ENCODE results near the gene BEND5.
A peak's percentile ranks its signal among the peaks of the same experiment; 100 is the strongest.

Gene BEND5, protein sequence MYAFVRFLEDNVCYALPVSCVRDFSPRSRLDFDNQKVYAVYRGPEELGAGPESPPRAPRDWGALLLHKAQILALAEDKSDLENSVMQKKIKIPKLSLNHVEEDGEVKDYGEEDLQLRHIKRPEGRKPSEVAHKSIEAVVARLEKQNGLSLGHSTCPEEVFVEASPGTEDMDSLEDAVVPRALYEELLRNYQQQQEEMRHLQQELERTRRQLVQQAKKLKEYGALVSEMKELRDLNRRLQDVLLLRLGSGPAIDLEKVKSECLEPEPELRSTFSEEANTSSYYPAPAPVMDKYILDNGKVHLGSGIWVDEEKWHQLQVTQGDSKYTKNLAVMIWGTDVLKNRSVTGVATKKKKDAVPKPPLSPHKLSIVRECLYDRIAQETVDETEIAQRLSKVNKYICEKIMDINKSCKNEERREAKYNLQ

DNA sequence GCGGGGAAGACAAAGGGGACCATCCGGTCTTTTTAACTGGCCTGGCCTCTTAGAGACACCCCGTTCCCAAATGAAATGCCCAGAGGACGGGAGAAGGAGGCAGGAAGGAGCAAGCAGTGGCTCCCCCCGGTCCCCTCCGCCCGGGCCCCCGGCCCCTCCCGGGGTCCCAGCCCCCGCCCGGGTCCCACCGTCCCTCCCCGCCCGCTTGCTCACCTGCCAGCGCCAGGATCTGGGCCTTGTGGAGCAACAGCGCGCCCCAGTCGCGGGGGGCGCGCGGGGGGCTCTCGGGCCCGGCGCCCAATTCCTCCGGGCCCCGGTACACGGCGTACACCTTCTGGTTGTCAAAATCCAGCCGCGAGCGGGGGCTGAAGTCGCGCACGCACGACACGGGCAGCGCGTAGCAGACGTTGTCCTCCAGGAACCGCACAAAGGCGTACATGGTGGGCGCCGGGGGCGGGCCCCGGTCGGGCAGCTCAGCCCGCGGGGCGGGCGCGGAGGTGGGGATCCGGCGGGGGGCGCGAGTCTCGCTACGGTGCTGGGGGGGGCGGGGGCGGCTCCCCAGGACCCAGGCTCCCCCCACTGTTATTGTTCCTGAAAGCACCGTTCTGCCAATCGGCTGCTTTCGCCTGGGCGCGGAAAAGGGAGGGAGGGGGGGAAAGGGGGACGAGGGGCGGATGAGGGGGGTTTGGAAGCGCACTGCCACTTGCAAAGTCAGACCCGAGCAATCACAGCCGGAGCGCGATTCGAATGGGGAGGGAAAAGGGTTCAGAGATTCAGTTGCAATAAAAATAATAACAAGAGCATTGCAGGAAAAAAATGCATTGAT, at the start of gene BEND5:
Gene BEND5 (minus strand): TSS at position 499 of the 826 bp plus-strand sequence. CDS start 60 bp downstream, at position 439.
- Histone ChIP-seq H3K9me3 (ENCODE audit: control insufficient read depth, insufficient read depth, low read depth, low read length) (no peaks in the 10 kb centered on the region), H3K4me1 (ENCODE audit: control insufficient read depth, insufficient read depth, low read length) (peaks cover 6% of the 10 kb centered on the region; the same call in 1 of the 2 replicates), H3K4me3 (ENCODE audit: low read depth, low read length) (peak within 1 kb of the TSS; percentile 84), H3K27ac (ENCODE audit: low read depth, low read length) (no peak within 1 kb of the TSS), H3K9ac (ENCODE audit: low read length) (peak within 1 kb of the TSS; percentile 56), H3K36me3 (ENCODE audit: control insufficient read depth, insufficient read depth, low read length) (peaks cover 4% of the 10 kb centered on the region; the same call in 1 of the 2 replicates), H3K27me3 (ENCODE audit: control insufficient read depth, insufficient read depth, low read length) (peaks cover 23% of the 10 kb centered on the region)

DNA sequence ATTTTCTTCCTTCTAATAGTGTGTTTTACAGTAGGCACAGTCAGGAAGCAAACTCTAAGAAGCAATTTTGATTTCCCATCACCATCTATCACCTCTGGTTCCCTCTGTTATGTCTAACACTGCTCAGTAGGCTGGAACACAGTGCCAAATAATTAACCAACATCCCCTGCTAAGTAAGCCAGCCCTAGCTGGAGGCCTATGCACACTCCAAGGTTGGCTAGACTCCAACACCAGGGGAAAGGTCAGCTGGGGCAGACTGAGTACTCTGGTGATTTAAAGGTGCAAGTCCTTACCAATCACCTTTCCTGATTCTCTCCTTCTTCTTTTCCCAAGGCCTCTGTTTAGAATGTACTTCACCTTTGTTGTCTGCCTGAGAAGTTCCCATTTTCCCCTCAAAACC, 46.5 kb upstream of the BEND5 start:
- Histone ChIP-seq H3K4me1 (ENCODE audit: control insufficient read depth, insufficient read depth, low read length) (no peaks in the 10 kb centered on the region), H3K9ac (ENCODE audit: low read length) (no peak overlapping the region), H3K36me3 (ENCODE audit: control insufficient read depth, insufficient read depth, low read length) (no peaks in the 10 kb centered on the region), H3K4me3 (ENCODE audit: low read depth, low read length) (no peak overlapping the region), H3K27ac (ENCODE audit: low read depth, low read length) (no peak overlapping the region), H3K27me3 (ENCODE audit: control insufficient read depth, insufficient read depth, low read length) (peaks cover 14% of the 10 kb centered on the region), H3K9me3 (ENCODE audit: control insufficient read depth, insufficient read depth, low read depth, low read length) (no peaks in the 10 kb centered on the region)

DNA sequence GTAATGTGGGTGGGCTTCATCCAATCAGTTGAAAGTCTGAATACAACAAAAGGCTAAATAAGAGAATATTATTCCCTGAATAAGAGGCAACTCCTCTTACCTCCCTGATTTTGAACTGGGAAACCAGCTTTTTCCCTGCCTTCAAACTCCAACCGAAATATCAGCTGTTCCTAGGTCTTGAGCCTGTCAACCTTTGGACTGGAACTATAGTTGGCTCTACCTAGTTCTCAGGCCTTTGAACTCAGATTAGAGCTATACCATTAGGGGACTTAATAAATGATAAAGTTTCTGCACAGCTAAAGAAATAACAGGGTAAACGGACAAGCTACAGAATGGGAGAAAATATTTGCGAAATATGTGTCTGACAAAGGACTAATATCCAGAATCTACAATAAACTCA, 43.8 kb upstream of the BEND5 start:
- Histone ChIP-seq H3K4me3 (ENCODE audit: low read depth, low read length) (no peak overlapping the region), H3K9me3 (ENCODE audit: control insufficient read depth, insufficient read depth, low read depth, low read length) (no peaks in the 10 kb centered on the region), H3K4me1 (ENCODE audit: control insufficient read depth, insufficient read depth, low read length) (no peaks in the 10 kb centered on the region), H3K9ac (ENCODE audit: low read length) (no peak overlapping the region), H3K36me3 (ENCODE audit: control insufficient read depth, insufficient read depth, low read length) (no peaks in the 10 kb centered on the region), H3K27me3 (ENCODE audit: control insufficient read depth, insufficient read depth, low read length) (0 out of 2 replicates have a peak, but pooled peaks cover 5% of the 10 kb centered on the region), H3K27ac (ENCODE audit: low read depth, low read length) (no peak overlapping the region)

DNA sequence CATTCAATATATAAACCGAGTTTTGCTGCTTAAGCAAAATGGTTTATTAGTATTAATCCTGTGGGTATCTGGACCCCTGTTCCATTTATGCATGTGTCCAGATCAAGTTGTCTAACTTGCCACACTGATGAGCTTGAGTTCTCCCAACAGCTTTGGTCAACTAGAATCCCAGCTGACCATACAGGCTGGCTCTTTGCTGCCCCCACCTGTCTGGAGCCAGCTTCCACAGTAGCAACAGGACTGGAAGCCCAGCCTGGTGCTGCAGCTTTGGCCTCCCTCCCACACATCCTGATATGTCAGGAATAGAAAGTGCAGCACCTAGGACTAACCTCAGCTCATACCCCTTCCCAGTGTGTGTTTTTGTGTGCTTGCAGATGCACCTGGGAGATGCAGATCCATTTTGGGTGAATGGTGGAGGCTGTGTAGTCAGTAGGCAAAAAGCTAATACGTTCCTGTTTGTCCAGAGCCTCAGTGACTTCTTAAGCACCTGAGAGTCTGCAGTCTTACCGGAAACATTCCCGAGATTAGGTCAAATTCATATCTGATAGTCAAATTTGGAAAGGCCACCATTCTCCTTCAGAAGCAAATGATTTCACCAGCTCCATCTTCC, 40.9 kb upstream of the BEND5 start:
- H3K36me3 ChIP-seq (ENCODE audit: control insufficient read depth, insufficient read depth, low read length), result no peaks in the 10 kb centered on the region
- no peak overlapping the region for H3K9ac ChIP-seq (ENCODE audit: low read length)
- H3K27me3 ChIP-seq (ENCODE audit: control insufficient read depth, insufficient read depth, low read length), result no peaks in the 10 kb centered on the region
- H3K27ac ChIP-seq (ENCODE audit: low read depth, low read length), result no peak overlapping the region
- H3K9me3 ChIP-seq (ENCODE audit: control insufficient read depth, insufficient read depth, low read depth, low read length), result no peaks in the 10 kb centered on the region
- no peak overlapping the region for H3K4me3 ChIP-seq (ENCODE audit: low read depth, low read length)
- H3K4me1 ChIP-seq (ENCODE audit: control insufficient read depth, insufficient read depth, low read length), result no peaks in the 10 kb centered on the region

DNA sequence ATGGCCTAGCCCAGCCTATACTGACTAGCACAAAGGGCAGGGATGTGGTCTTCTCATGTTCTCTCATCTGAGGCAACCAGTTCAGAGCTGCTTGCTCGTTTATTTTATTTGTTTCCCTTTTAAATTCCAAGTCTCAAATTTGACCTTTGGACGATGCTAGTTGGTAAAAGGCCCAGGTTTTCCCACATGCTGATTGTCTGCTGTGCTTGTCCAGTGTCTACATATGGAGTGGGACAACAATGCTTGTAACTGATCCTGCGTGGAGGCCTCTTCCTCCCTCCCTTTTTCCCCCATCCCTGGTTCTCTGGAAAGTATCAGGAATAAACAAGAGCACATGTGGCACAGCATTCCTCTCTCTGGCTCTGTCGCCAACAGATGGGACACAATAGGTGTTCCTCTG, 34.0 kb upstream of the BEND5 start:
- Histone ChIP-seq H3K9ac (ENCODE audit: low read length) (no peak overlapping the region), H3K4me3 (ENCODE audit: low read depth, low read length) (no peak overlapping the region), H3K4me1 (ENCODE audit: control insufficient read depth, insufficient read depth, low read length) (no peaks in the 10 kb centered on the region), H3K9me3 (ENCODE audit: control insufficient read depth, insufficient read depth, low read depth, low read length) (no peaks in the 10 kb centered on the region), H3K36me3 (ENCODE audit: control insufficient read depth, insufficient read depth, low read length) (no peaks in the 10 kb centered on the region), H3K27ac (ENCODE audit: low read depth, low read length) (no peak overlapping the region), H3K27me3 (ENCODE audit: control insufficient read depth, insufficient read depth, low read length) (no peaks in the 10 kb centered on the region)

DNA sequence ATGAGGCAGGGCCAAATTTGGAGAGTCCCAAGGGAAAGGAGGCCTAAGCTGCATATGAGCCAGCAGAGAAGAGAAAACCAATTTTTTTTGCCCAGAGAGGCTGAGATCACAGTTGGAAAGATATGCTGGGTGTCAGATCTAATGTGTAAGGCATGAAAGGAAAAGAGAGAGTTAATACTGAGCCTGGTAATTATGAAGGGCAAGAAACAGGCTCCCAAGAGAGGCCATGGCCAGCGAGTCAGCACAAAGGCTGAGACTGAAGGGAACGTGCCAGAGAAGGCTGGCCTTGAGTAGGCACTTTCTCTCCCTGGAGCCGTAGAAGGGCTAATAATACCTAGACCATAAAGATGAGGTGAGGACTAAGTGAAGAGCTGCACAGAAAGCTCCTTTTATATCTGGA, 31.8 kb upstream of the BEND5 start:
- no peaks in the 10 kb centered on the region; the same call in 1 of the 2 replicates for H3K27me3 ChIP-seq (ENCODE audit: control insufficient read depth, insufficient read depth, low read length)
- no peaks in the 10 kb centered on the region for H3K9me3 ChIP-seq (ENCODE audit: control insufficient read depth, insufficient read depth, low read depth, low read length)
- H3K4me3 ChIP-seq (ENCODE audit: low read depth, low read length), result no peak overlapping the region
- H3K27ac ChIP-seq (ENCODE audit: low read depth, low read length), result no peak overlapping the region
- H3K9ac ChIP-seq (ENCODE audit: low read length), result no peak overlapping the region
- H3K36me3 ChIP-seq (ENCODE audit: control insufficient read depth, insufficient read depth, low read length), result no peaks in the 10 kb centered on the region
- no peaks in the 10 kb centered on the region for H3K4me1 ChIP-seq (ENCODE audit: control insufficient read depth, insufficient read depth, low read length)

DNA sequence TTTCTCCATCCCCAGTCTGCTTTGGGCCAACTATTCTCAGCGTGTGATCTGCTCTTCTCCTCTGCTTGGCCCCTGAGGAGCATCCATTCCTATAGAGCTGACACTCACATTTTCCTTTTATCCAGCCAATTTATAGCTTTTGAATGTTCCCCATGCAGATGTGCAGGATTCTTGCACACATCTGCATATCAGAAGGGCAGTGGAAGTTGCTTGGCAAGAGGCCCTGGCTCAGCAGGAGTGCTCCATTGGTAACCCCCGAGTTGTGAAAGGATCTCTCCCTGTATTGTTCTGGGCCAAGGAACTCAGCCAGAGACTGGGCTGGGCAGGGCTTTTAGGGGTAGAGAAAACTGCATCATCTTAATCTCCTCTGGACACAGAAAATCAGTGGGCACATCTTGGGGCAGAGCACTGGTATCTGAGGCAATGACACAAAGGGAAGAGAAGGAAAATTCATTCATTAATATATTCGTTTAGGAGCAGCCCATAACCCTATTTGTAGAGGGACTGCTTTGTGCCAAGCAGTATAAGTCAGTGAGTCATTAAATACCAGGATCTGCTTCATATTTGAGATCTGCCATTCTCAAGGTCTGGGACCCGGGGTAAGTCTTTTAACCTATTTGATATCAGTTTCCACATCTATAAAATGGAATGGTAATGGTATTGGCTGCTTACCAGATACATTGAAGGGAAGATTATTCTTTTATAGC, 31.0 kb upstream of the BEND5 start:
- Histone ChIP-seq H3K36me3 (ENCODE audit: control insufficient read depth, insufficient read depth, low read length) (no peaks in the 10 kb centered on the region), H3K9me3 (ENCODE audit: control insufficient read depth, insufficient read depth, low read depth, low read length) (no peaks in the 10 kb centered on the region), H3K27me3 (ENCODE audit: control insufficient read depth, insufficient read depth, low read length) (no peaks in the 10 kb centered on the region; the same call in 1 of the 2 replicates), H3K4me1 (ENCODE audit: control insufficient read depth, insufficient read depth, low read length) (no peaks in the 10 kb centered on the region), H3K4me3 (ENCODE audit: low read depth, low read length) (no peak overlapping the region), H3K9ac (ENCODE audit: low read length) (no peak overlapping the region), H3K27ac (ENCODE audit: low read depth, low read length) (no peak overlapping the region)

DNA sequence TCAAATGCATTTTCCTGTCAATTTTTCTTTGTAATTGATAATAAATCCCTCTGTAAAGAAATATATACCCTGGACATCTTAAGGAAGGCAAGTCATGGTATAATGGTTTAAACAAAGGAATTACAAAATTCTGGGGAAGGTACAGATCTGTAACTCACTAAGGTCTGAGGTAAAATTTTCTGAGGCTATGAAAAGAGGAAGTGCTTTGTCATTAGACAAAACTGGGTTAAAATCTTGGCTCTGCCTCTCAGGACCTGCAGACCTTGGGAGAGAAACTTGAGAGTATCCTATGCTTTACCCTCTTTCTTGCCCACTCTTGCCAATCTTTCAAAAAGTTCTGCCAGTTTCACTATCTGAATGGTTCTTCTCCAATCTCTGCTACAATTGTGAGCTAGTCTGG, 26.8 kb upstream of the BEND5 start:
- H3K4me1 ChIP-seq (ENCODE audit: control insufficient read depth, insufficient read depth, low read length), result no peaks in the 10 kb centered on the region
- no peak overlapping the region for H3K9ac ChIP-seq (ENCODE audit: low read length)
- H3K27ac ChIP-seq (ENCODE audit: low read depth, low read length), result no peak overlapping the region
- no peaks in the 10 kb centered on the region; the same call in 1 of the 2 replicates for H3K27me3 ChIP-seq (ENCODE audit: control insufficient read depth, insufficient read depth, low read length)
- no peaks in the 10 kb centered on the region for H3K9me3 ChIP-seq (ENCODE audit: control insufficient read depth, insufficient read depth, low read depth, low read length)
- H3K36me3 ChIP-seq (ENCODE audit: control insufficient read depth, insufficient read depth, low read length), result no peaks in the 10 kb centered on the region
- no peak overlapping the region for H3K4me3 ChIP-seq (ENCODE audit: low read depth, low read length)

DNA sequence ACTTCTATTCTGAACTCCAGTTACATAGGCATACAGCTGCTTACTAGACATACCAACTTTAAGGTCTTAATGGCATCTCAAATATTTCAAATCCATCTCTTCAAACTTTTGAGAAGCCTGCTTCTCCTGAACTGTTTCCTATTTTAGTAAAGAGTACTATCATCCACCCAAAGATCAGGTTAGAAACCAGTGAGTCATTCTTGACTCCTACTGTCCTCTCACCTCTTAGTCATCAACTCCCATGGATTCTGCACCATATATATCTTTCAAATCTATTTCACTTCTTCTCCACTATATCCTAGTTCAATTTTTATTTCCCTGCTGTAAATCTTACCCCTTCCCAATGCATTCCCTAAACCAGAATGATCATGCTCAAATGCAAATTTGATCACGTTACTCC, 18.1 kb upstream of the BEND5 start:
- no peak overlapping the region for H3K4me3 ChIP-seq (ENCODE audit: low read depth, low read length)
- no peaks in the 10 kb centered on the region for H3K9me3 ChIP-seq (ENCODE audit: control insufficient read depth, insufficient read depth, low read depth, low read length)
- no peak overlapping the region for H3K27ac ChIP-seq (ENCODE audit: low read depth, low read length)
- no peaks in the 10 kb centered on the region; the same call in 1 of the 2 replicates for H3K4me1 ChIP-seq (ENCODE audit: control insufficient read depth, insufficient read depth, low read length)
- no peaks in the 10 kb centered on the region for H3K27me3 ChIP-seq (ENCODE audit: control insufficient read depth, insufficient read depth, low read length)
- H3K36me3 ChIP-seq (ENCODE audit: control insufficient read depth, insufficient read depth, low read length), result no peaks in the 10 kb centered on the region
- H3K9ac ChIP-seq (ENCODE audit: low read length), result no peak overlapping the region

DNA sequence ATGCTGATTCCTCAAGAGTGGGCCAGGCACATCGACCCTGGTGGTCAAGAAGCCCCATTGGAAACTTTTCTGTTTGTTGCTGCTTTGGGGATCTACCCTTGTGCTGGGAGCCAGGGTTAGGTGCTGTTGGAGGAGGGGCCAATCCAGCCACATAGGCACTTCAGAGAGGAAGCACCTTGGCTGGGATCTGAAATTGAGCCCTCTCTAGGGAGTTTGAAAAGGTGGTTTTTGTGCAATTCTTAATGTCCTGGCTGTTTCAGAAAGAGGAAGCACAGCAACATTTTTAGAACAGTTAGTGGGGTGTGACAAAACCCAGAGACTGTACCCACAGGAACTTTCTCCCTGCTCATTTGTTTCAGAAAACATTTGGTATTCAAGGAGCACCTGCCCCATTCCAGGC, 17.2 kb upstream of the BEND5 start:
- Histone ChIP-seq H3K9me3 (ENCODE audit: control insufficient read depth, insufficient read depth, low read depth, low read length) (no peaks in the 10 kb centered on the region), H3K27ac (ENCODE audit: low read depth, low read length) (no peak overlapping the region), H3K36me3 (ENCODE audit: control insufficient read depth, insufficient read depth, low read length) (no peaks in the 10 kb centered on the region), H3K4me1 (ENCODE audit: control insufficient read depth, insufficient read depth, low read length) (no peaks in the 10 kb centered on the region; the same call in 1 of the 2 replicates), H3K27me3 (ENCODE audit: control insufficient read depth, insufficient read depth, low read length) (no peaks in the 10 kb centered on the region), H3K9ac (ENCODE audit: low read length) (no peak overlapping the region), H3K4me3 (ENCODE audit: low read depth, low read length) (no peak overlapping the region)

Data from HUES6 (cell line).